Endothelial cell of hepatic sinusoid (primary cell): ENCODE measurements around the gene RNF113B.

Experiments used
- in situ Hi-C: cut with HindIII; loops from 2 replicates; pipeline ENCODE4 v1.10.0; 2017; ENCODE audit warnings: low sequenced_read_pairs

Gene RNF113B

DNA sequence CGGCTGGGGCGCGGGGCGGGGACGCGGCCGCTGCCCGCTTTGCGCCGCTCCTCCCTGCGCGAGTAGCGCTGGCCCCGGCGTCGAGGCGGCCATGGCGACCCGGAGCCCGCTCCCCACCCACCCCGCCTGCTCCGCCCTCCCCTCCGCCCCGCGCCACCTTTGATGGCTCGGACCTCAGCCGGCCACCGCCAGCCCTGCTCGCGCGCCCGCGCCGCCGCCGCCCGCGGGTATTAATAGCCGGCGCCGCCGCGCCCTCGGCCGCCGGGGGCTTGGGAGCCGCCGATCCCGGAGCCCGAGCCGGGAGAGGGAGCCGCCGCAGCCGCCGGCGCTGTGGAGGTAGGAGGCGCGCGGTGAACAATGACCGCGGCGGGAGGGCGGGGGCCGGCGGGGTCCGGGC is 33.9 kb downstream of the RNF113B start:
- in situ Hi-C loops, result loop anchor here (10.0 to 25.0 kb wide), 2 partner anchors 242 to 519 kb away; no protein-coding TSS in a partner anchor

- in situ Hi-C loops, result loop anchor here (10.0 to 25.0 kb wide), 2 partner anchors 242 to 520 kb away; no protein-coding TSS in a partner anchor
These were observed 34.5 kb downstream of the RNF113B start, which contains the start of gene FARP1 for GRCh38 chr13:98142380-98143156. TSS of gene FARP1 (plus strand) at chr13:98143094. CDS start at chr13:98213243, 70,149 bp downstream.

- in situ Hi-C loops, result loop anchor here (10.0 to 25.0 kb wide), 2 partner anchors 243 to 521 kb away; no protein-coding TSS in a partner anchor
These were observed 35.3 kb downstream of the RNF113B start for GRCh38 chr13:98141509-98142379.

DNA sequence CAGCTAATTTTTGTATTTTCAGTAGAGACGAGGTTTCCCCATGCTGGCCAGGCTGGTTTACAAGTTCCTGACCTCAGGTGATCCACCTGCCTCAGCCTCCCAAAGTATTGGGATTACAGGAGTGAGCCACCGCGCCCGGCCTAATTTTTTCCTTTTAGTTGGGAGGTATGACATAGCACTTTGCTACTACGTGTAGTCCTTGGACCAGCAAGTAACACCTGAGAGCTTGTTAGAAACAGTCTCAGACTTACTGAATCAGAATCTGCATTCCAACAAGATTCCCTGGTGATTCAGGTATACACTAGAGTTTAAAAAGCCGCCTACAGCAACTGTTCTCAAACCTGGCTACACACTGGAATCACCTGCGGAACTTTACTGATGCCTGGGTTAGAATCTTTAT is 36.0 kb downstream of the RNF113B start:
- in situ Hi-C loops, result loop anchor here (10.0 to 25.0 kb wide), 2 partner anchors 244 to 521 kb away; no protein-coding TSS in a partner anchor

DNA sequence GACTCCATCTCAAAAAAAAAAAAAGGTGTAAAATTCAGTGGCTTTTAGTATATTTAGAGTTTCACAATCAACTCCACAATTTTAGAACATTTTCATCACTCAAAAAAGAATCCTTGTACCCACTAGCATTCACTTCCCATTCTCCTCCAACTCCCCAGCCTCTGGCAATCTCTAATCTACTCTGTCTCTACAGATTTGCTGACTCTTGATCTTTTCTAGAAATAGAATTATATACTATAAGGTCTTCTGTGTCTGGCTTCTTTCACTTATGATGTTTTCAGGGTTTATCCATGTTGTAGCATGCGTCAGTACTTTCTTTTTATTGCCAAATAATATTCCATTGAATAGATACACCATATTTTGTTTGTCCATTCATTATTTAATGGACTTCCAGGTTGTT is 42.2 kb downstream of the RNF113B start:
- in situ Hi-C loops, result loop anchor here (25.0 kb wide), 1 partner anchor 527 kb away; no protein-coding TSS in a partner anchor

- in situ Hi-C loops, result loop anchor here (25.0 kb wide), 1 partner anchor 528 kb away; no protein-coding TSS in a partner anchor
These were observed 43.1 kb downstream of the RNF113B start for GRCh38 chr13:98133946-98134345.

DNA sequence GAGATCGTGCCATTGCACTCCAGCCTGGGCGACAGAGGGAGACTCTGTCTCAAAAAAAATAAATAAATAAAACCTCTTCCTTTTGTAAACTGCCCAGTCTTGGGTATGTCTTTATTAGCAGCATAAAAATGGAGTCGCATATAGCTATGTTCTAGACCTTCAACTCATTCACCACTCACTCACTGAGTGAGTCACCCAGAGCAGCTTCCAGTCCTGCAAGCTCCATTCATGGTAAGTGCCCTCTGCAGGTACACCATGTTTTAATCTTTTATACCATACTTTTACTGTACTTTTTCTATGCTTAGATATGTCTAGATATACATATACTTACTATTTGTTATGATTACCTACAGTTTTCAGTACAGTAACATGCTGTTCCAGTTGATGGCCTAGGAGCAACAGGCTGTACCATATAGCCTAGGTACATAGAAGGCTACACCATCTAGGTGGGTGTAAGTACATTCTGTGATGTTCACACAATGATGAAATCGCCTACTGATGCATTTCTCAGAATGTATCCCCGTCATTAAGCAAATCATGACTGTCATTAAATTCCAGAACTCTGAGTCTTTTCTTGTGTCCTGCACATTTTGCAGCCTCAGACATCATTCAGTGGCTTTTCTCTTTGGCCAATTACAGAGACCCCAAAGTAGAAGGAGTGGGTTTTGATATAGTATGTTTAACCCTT is 47.9 kb downstream of the RNF113B start:
- in situ Hi-C loops, result loop anchor here (25.0 kb wide), 1 partner anchor 533 kb away; no protein-coding TSS in a partner anchor
